Stimulated activated naive CD8-positive, alpha-beta T cell treated with anti-CD3 and anti-CD28 coated beads, Interleukin-15, amount 100 ng/mL, for 72 hours (primary cell): ENCODE results near the gene MAN1C1.
A peak's percentile ranks its signal among the peaks of the same experiment; 100 is the strongest.
"Not testable (repeated sequence)": the region's sequence is repeated elsewhere in the genome, so short reads cannot be mapped to it uniquely, and the experiment has no call there.

Source experiments
- ATAC-seq: fragments of 150-1000 bp; cut with Tn5 transposase; 2 replicates; pipeline ENCODE4 v1.10.0; 2021; ENCODE audit warnings: mild to moderate bottlenecking, moderate library complexity
- DNase-seq, 2 donors: peaks; one replicate each; pipeline ENCODE4 v3.0.0; 2021 to 2022
- H3K27ac Mint-ChIP-seq, 2 donors: one replicate each; pipeline ENCODE4 v1.8.0; 2022; ENCODE audit warnings: mild to moderate bottlenecking in 2 of 2, mixed read lengths in 2 of 2, moderate library complexity in 2 of 2
- H3K27me3 Mint-ChIP-seq: one replicate; pipeline ENCODE4 v1.8.0; 2022; ENCODE audit warnings: mixed read lengths
- H3K4me1 Mint-ChIP-seq: one replicate; pipeline ENCODE4 v1.8.0; 2022; ENCODE audit warnings: mild to moderate bottlenecking, mixed read lengths
- H3K4me3 Mint-ChIP-seq, 2 donors: one replicate each; pipeline ENCODE4 v1.8.0; 2022; ENCODE audit warnings: mild to moderate bottlenecking in 2 of 2, mixed read lengths in 2 of 2, moderate library complexity in 1 of 2
- H3K9me3 Mint-ChIP-seq, 2 donors: one replicate each; pipeline ENCODE4 v1.8.0; 2022; ENCODE audit warnings: mixed read lengths in 2 of 2

Gene MAN1C1

GRCh38 chr1:25631750-25632485, 15.3 kb downstream of the MAN1C1 start:
- H3K27me3 Mint-ChIP-seq = no peaks in the 10 kb centered on the region
- H3K9me3 Mint-ChIP-seq = peaks cover 0 to 5% of the 10 kb centered on the region in 2 donors
- H3K4me1 Mint-ChIP-seq = peaks cover 80% of the 10 kb centered on the region
- peak overlapping the region; percentile 79 to 84 for H3K4me3 Mint-ChIP-seq
- ATAC-seq (peak; percentile 49), DNase-seq (no peak)
- H3K27ac Mint-ChIP-seq = peak overlapping the region; percentile 82 to 94

- Mint-ChIP-seq H3K4me1 (peaks cover 81% of the 10 kb centered on the region), H3K9me3 (peaks cover 10 to 22% of the 10 kb centered on the region in 2 donors), H3K27me3 (no peaks in the 10 kb centered on the region), H3K27ac (peak overlapping the region; percentile 2 to 27), H3K4me3 (peak overlapping the region; percentile 68 to 79)
- ATAC-seq = no peak
- DNase-seq = no peak
Observed at GRCh38 chr1:25634066-25634465, 17.5 kb downstream of the MAN1C1 start.

- Mint-ChIP-seq H3K4me3 (no peak overlapping the region), H3K9me3 (peaks cover 10 to 26% of the 10 kb centered on the region in 2 donors), H3K27me3 (no peaks in the 10 kb centered on the region), H3K4me1 (peaks cover 81% of the 10 kb centered on the region), H3K27ac (no peak overlapping the region)
- ATAC-seq (no peak), DNase-seq (no peak)
Observed at GRCh38 chr1:25634896-25635295, 18.3 kb downstream of the MAN1C1 start.

- H3K27ac Mint-ChIP-seq, ATAC-seq, H3K27me3 Mint-ChIP-seq, H3K4me3 Mint-ChIP-seq, DNase-seq: not testable (repeated sequence)
- Mint-ChIP-seq H3K9me3 (peaks cover 10 to 26% of the 10 kb centered on the region in 2 donors), H3K4me1 (peaks cover 81% of the 10 kb centered on the region)
Observed at GRCh38 chr1:25636141-25636540, 19.6 kb downstream of the MAN1C1 start.

- Mint-ChIP-seq H3K4me1 (peaks cover 82% of the 10 kb centered on the region), H3K9me3 (peaks cover 10 to 24% of the 10 kb centered on the region in 2 donors), H3K27ac (peak overlapping the region in 1 of 2 donors; percentile 34), H3K27me3 (peaks cover 7% of the 10 kb centered on the region), H3K4me3 (peak overlapping the region in 1 of 2 donors; percentile 29)
- ATAC-seq (no peak), DNase-seq (no peak)
Observed at GRCh38 chr1:25640646-25641328, 24.2 kb downstream of the MAN1C1 start.

GRCh38 chr1:25641329-25641725, 24.7 kb downstream of the MAN1C1 start:
- DNase-seq = no peak
- peaks cover 7% of the 10 kb centered on the region for H3K27me3 Mint-ChIP-seq
- ATAC-seq = no peak
- H3K4me1 Mint-ChIP-seq = peaks cover 83% of the 10 kb centered on the region
- peak overlapping the region in 1 of 2 donors; percentile 34 for H3K27ac Mint-ChIP-seq
- peak overlapping the region; percentile 32 to 62 for H3K4me3 Mint-ChIP-seq
- H3K9me3 Mint-ChIP-seq = peaks cover 10 to 20% of the 10 kb centered on the region in 2 donors

- Mint-ChIP-seq H3K27ac (no peak overlapping the region), H3K27me3 (peaks cover 7% of the 10 kb centered on the region), H3K4me1 (peaks cover 90% of the 10 kb centered on the region), H3K4me3 (peak overlapping the region; percentile 62 to 76), H3K9me3 (peaks cover 10 to 20% of the 10 kb centered on the region in 2 donors)
- DNase-seq (no peak), ATAC-seq (peak; percentile 55)
Observed at GRCh38 chr1:25641931-25642573, 25.5 kb downstream of the MAN1C1 start.

- Mint-ChIP-seq H3K4me1 (peaks cover 96% of the 10 kb centered on the region), H3K9me3 (peaks cover 10 to 18% of the 10 kb centered on the region in 2 donors), H3K27ac (no peak overlapping the region), H3K4me3 (peak overlapping the region; percentile 62 to 76), H3K27me3 (peaks cover 7% of the 10 kb centered on the region)
- DNase-seq (peak; percentile 71 to 86), ATAC-seq (peak; percentile 98)
Observed at GRCh38 chr1:25642574-25643108, 26.1 kb downstream of the MAN1C1 start.

- ATAC-seq (no peak), DNase-seq (no peak)
- H3K4me1 Mint-ChIP-seq = peaks cover 96% of the 10 kb centered on the region
- peaks cover 2 to 5% of the 10 kb centered on the region in 2 donors for H3K9me3 Mint-ChIP-seq
- H3K4me3 Mint-ChIP-seq = peak overlapping the region; percentile 18 to 40
- H3K27ac Mint-ChIP-seq = peak overlapping the region in 1 of 2 donors; percentile 36
- H3K27me3 Mint-ChIP-seq = peaks cover 7% of the 10 kb centered on the region
Observed at GRCh38 chr1:25643929-25644328, 27.3 kb downstream of the MAN1C1 start.

- DNase-seq (no peak), ATAC-seq (no peak)
- H3K27ac Mint-ChIP-seq = peak overlapping the region in 1 of 2 donors; percentile 88
- no peaks in the 10 kb centered on the region for H3K9me3 Mint-ChIP-seq
- H3K4me1 Mint-ChIP-seq = peaks cover 96% of the 10 kb centered on the region
- peaks cover 7% of the 10 kb centered on the region for H3K27me3 Mint-ChIP-seq
- no peak overlapping the region for H3K4me3 Mint-ChIP-seq
Observed at GRCh38 chr1:25644962-25645361, 28.4 kb downstream of the MAN1C1 start.

GRCh38 chr1:25645637-25646400, 29.2 kb downstream of the MAN1C1 start:
- peaks cover 96% of the 10 kb centered on the region for H3K4me1 Mint-ChIP-seq
- no peak overlapping the region for H3K27ac Mint-ChIP-seq
- DNase-seq (no peak), ATAC-seq (no peak)
- H3K9me3 Mint-ChIP-seq = no peaks in the 10 kb centered on the region
- H3K4me3 Mint-ChIP-seq = no peak overlapping the region
- H3K27me3 Mint-ChIP-seq = peaks cover 7% of the 10 kb centered on the region

GRCh38 chr1:25647106-25647505, 30.5 kb downstream of the MAN1C1 start:
- H3K27ac Mint-ChIP-seq = peak overlapping the region in 1 of 2 donors; percentile 24
- no peaks in the 10 kb centered on the region for H3K27me3 Mint-ChIP-seq

GRCh38 chr1:25647863-25648262, 31.3 kb downstream of the MAN1C1 start:
- H3K27me3 Mint-ChIP-seq = no peaks in the 10 kb centered on the region
- DNase-seq (no peak), ATAC-seq (no peak)
- H3K4me1 Mint-ChIP-seq = peaks cover 87% of the 10 kb centered on the region
- no peak overlapping the region for H3K4me3 Mint-ChIP-seq
- no peaks in the 10 kb centered on the region for H3K9me3 Mint-ChIP-seq
- H3K27ac Mint-ChIP-seq = no peak overlapping the region

More at GRCh38 chr1:25647106-25647505, 30.5 kb downstream of the MAN1C1 start:
- no peak for DNase-seq
- no peaks in the 10 kb centered on the region for H3K9me3 Mint-ChIP-seq
- H3K4me3 Mint-ChIP-seq = no peak overlapping the region
- ATAC-seq = no peak
- H3K4me1 Mint-ChIP-seq = peaks cover 94% of the 10 kb centered on the region

GRCh38 chr1:25648681-25649440, 32.3 kb downstream of the MAN1C1 start:
- H3K4me1 Mint-ChIP-seq = peaks cover 89% of the 10 kb centered on the region
- ATAC-seq = no peak
- no peaks in the 10 kb centered on the region for H3K9me3 Mint-ChIP-seq
- H3K27me3 Mint-ChIP-seq = no peaks in the 10 kb centered on the region
- no peak overlapping the region for H3K4me3 Mint-ChIP-seq
- no peak overlapping the region for H3K27ac Mint-ChIP-seq
- DNase-seq = no peak
